ENCODE measurements around the gene SLC16A10.

DNA sequence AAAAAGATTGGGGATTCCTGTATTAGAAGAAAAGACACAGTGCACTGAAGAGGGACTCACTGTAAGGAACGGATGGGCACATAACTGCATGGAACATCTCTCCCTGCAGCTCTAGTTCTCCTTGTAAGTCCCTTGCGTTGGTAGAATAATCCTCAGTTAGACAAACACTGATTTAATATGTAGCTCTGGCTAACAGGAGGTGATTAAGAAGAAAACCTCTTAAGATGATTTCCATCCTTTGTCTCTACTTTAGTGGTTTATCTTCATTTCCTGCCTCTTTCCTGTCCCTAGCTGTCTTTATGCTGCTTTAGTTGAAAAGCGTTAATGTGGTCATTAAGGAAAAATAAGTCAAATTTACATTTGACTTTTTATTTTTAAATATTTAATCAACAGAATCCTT, 86.6 kb downstream of the SLC16A10 start:
- TF ChIP-seq POLR2A (IDR thresholded peaks at IDR 0.05; ENCODE audit: low read length) (no peak), GATA1 (IDR thresholded peaks at IDR 0.05; ENCODE audit: low read depth, low read length) (no peak)
